ENCODE data around the gene CAD. TPM values are rescaled to one million over a fixed set of nuclear protein-coding genes. Genes with fewer than 3 reads are reported as not detected.
A peak's percentile ranks its signal among the peaks of the same experiment; 100 is the strongest.

CAD gene
- total and polyA plus RNA-seq, 10 of the 15 experiments (the other 5 are each of a cell fraction or from before 2014, with no cell fraction given) = 7.6 to 119 (median 50.7) TPM

DNA sequence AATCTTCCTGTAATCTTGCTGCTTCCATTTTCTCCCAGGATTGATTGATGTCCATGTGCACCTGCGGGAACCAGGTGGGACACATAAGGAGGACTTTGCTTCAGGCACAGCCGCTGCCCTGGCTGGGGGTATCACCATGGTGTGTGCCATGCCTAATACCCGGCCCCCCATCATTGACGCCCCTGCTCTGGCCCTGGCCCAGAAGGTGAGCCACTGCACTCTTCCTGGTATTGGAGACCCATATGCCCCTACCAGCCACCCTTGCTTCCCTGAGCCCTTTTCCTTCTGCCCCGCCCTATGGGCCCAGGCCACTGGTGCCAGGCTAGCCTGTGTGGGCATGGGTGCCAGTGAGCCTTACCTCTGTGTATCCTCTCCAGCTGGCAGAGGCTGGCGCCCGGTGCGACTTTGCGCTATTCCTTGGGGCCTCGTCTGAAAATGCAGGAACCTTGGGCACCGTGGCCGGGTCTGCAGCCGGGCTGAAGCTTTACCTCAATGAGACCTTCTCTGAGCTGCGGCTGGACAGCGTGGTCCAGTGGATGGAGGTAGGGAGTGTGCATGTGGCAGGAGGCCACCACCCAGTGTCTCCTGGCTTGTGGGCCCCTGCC is 20.3 kb downstream of the CAD start:
- DNase-seq (ENCODE audit: low read depth, low spot score) = no peak
- no TSS peak for BruUV-seq (replicated peaks)
- H3K4me3 ChIP-seq = no peak overlapping the region
- FAIRE-seq = no peak
- no peak for ATAC-seq
- ChIA-PET RAD21 (ENCODE audit: unreplicated experiment) (no interaction called here), SMC1A (ENCODE audit: uncharacterized antibody, unreplicated experiment) (no interaction called here), POLR2A (no interaction called here), CTCF (interaction anchor here (0.8 to 1.4 kb wide), 2 partner anchors 12 to 63 kb away, joined by 3 read pairs; no protein-coding TSS in a partner anchor)
- H3K27ac ChIP-seq (ENCODE audit: control insufficient read depth, insufficient read depth) = no peak overlapping the region
- no peaks in the 10 kb centered on the region for H3K27me3 ChIP-seq (replicated peaks in 1 of 2; ENCODE audit: control insufficient read depth in 2 of 2, insufficient read depth in 2 of 2, low read length in 1 of 2)
- intact Hi-C loops (cut with micrococcal nuclease; ENCODE audit: unreplicated experiment) = no loop called here
- H3K4me1 ChIP-seq (ENCODE audit: control insufficient read depth, insufficient read depth, low read length) = no peaks in the 10 kb centered on the region
- H3K4me2 ChIP-seq (ENCODE audit: control insufficient read depth, insufficient read depth) = no peak overlapping the region
- H3K9me3 ChIP-seq (replicated peaks; ENCODE audit: control insufficient read depth, insufficient read depth, low read length) = no peaks in the 10 kb centered on the region
- H3K9ac ChIP-seq (ENCODE audit: control insufficient read depth, insufficient read depth, low read length) = no peak overlapping the region
- H2AFZ ChIP-seq (ENCODE audit: control insufficient read depth, low read depth, low read length) = no peak overlapping the region
- no peaks in the 10 kb centered on the region for H4K20me1 ChIP-seq (ENCODE audit: control insufficient read depth, insufficient read depth)
- in situ Hi-C loops (cut with MboI) = no loop called here
- peaks cover 44 to 71% of the 10 kb centered on the region in 2 experiments for H3K36me3 ChIP-seq (ENCODE audit: control insufficient read depth in 2 of 2, insufficient read depth in 2 of 2, low read length in 1 of 2)
- 99% methylated on average over 15 of the region's 15 CpGs for WGBS (ENCODE audit: insufficient coverage, insufficient replicate concordance, low lambda C conversion rate, missing lambda C conversion rate)
- no peaks in the 10 kb centered on the region for H3K79me2 ChIP-seq (ENCODE audit: control insufficient read depth, insufficient read depth, low read length)
- TF ChIP-seq IRF4 (IDR thresholded peaks at IDR 0.05; ENCODE audit: low read depth, low read length) (no peak), POLR2A (IDR thresholded peaks at IDR 0.05; ENCODE audit: low read depth, low read length) (peak; percentile 22; the same call in 1 of the 2 replicates)

DNA sequence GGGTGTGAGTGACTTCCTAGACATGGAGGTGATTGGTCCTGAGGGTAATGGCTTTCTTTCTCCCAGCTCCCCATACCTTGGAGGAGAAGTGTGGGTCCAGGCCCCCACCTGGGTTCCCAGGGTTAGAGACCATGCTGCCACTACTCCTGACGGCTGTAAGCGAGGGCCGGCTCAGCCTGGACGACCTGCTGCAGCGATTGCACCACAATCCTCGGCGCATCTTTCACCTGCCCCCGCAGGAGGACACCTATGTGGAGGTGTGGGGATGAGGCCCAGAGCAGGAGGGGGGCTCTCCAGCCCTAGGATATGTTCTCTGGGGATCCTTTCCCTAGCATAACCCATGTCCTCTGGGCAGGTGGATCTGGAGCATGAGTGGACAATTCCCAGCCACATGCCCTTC is 21.8 kb downstream of the CAD start:
- no peak overlapping the region for H3K9ac ChIP-seq (ENCODE audit: control insufficient read depth, insufficient read depth, low read length)
- intact Hi-C loops (cut with micrococcal nuclease; ENCODE audit: unreplicated experiment) = no loop called here
- no peak overlapping the region for H3K4me2 ChIP-seq (ENCODE audit: control insufficient read depth, insufficient read depth)
- no TSS peak for BruUV-seq (replicated peaks)
- SMC1A ChIA-PET (ENCODE audit: uncharacterized antibody, unreplicated experiment) = no interaction called here
- RAD21 ChIA-PET (ENCODE audit: unreplicated experiment) = no interaction called here
- DNase-seq (ENCODE audit: low read depth, low spot score) (no peak), ATAC-seq (no peak), FAIRE-seq (no peak)
- no peaks in the 10 kb centered on the region for H3K4me1 ChIP-seq (ENCODE audit: control insufficient read depth, insufficient read depth, low read length)
- H3K9me3 ChIP-seq (replicated peaks; ENCODE audit: control insufficient read depth, insufficient read depth, low read length) = no peaks in the 10 kb centered on the region
- H4K20me1 ChIP-seq (ENCODE audit: control insufficient read depth, insufficient read depth) = no peaks in the 10 kb centered on the region
- no peak overlapping the region for H3K4me3 ChIP-seq
- WGBS (ENCODE audit: insufficient coverage, insufficient replicate concordance, low lambda C conversion rate, missing lambda C conversion rate) = 95% methylated on average over 8 of the region's 8 CpGs
- no peak overlapping the region for H3K27ac ChIP-seq (ENCODE audit: control insufficient read depth, insufficient read depth)
- POLR2A ChIA-PET = no interaction called here
- no peak overlapping the region for H2AFZ ChIP-seq (ENCODE audit: control insufficient read depth, low read depth, low read length)
- peaks cover 44 to 69% of the 10 kb centered on the region in 2 experiments for H3K36me3 ChIP-seq (ENCODE audit: control insufficient read depth in 2 of 2, insufficient read depth in 2 of 2, low read length in 1 of 2)
- in situ Hi-C loops (cut with MboI) = no loop called here
- CTCF ChIA-PET = no interaction called here
- no peaks in the 10 kb centered on the region for H3K79me2 ChIP-seq (ENCODE audit: control insufficient read depth, insufficient read depth, low read length)
- no peaks in the 10 kb centered on the region for H3K27me3 ChIP-seq (replicated peaks in 1 of 2; ENCODE audit: control insufficient read depth in 2 of 2, insufficient read depth in 2 of 2, low read length in 1 of 2)
- TF ChIP-seq MLLT1 (IDR thresholded peaks at IDR 0.05) (no peak), SPI1 (IDR thresholded peaks at IDR 0.05; ENCODE audit: borderline replicate concordance, insufficient read depth, low read depth, low read length) (no peak), TAF1 (IDR thresholded peaks at IDR 0.05; ENCODE audit: borderline replicate concordance, low read depth, low read length) (no peak), IKZF1 (conservative IDR thresholded peaks at IDR 0.05) (no peak), NR2C1 (IDR thresholded peaks at IDR 0.05) (no peak), PRDM15 (CRISPR knock-in tag; IDR thresholded peaks at IDR 0.05) (no peak), MEF2A (IDR thresholded peaks at IDR 0.05; ENCODE audit: insufficient read depth, low read depth, low read length) (no peak)
- TF ChIP-seq, protein P1, sequence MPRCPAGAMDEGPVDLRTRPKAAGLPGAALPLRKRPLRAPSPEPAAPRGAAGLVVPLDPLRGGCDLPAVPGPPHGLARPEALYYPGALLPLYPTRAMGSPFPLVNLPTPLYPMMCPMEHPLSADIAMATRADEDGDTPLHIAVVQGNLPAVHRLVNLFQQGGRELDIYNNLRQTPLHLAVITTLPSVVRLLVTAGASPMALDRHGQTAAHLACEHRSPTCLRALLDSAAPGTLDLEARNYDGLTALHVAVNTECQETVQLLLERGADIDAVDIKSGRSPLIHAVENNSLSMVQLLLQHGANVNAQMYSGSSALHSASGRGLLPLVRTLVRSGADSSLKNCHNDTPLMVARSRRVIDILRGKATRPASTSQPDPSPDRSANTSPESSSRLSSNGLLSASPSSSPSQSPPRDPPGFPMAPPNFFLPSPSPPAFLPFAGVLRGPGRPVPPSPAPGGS (IDR thresholded peaks at IDR 0.05; ENCODE audit: borderline replicate concordance, insufficient read depth, low read depth, low read length, poor library complexity, severe bottlenecking) = no peak

Measured in GM12878 (cell line).